Naive thymus-derived CD8-positive, alpha-beta T cell (primary cell): Measurements from ENCODE around the gene PNKD. TPM values are rescaled to one million over a fixed set of nuclear protein-coding genes. Genes with fewer than 3 reads are reported as not detected.
A peak's percentile ranks its signal among the peaks of the same experiment; 100 is the strongest.
"Not testable (repeated sequence)": the region's sequence is repeated elsewhere in the genome, so short reads cannot be mapped to it uniquely, and the experiment has no call there.

ENCODE experiments used
- ATAC-seq, 2 donors: fragments of 150-1000 bp; cut with Tn5 transposase in 1 of 2; sonication (Bioruptor Pico), chemical (Tn5 transposase) in 1 of 2; 1 replicate in 1 of 2; 2 replicates in 1 of 2; pipeline ENCODE4 v1.10.0; 2021; ENCODE audit warnings: mild to moderate bottlenecking in 2 of 2, moderate library complexity in 2 of 2
- POLR2A ChIA-PET: fragments of 350-600 bp; sonication (Branson Sonifier 250); formaldehyde crosslinking; loops from one replicate; lab custom pipeline; 2021; ENCODE audit warnings: antibody characterized with exemption; lab: Charles Lee
- DNase-seq, 10 donors: peaks; one replicate each; pipeline versions ENCODE4 v3.0.0 to v3.0.0-alpha.2; 2020 to 2022
- H3K27ac Mint-ChIP-seq, 10 donors: one replicate each; pipeline ENCODE4 v1.8.0; 2020 to 2022; ENCODE audit warnings: mild to moderate bottlenecking in 10 of 10, mixed read lengths in 10 of 10, moderate library complexity in 4 of 10, inconsistent platforms in 1 of 10
- H3K27me3 Mint-ChIP-seq, 5 donors: one replicate each; pipeline ENCODE4 v1.8.0; 2021 to 2022; ENCODE audit warnings: mixed read lengths in 5 of 5
- H3K36me3 Mint-ChIP-seq, 3 donors: one replicate each; pipeline ENCODE4 v1.8.0; 2020 to 2022; ENCODE audit warnings: mixed read lengths in 3 of 3, mild to moderate bottlenecking in 2 of 3, inconsistent platforms in 1 of 3
- H3K4me1 Mint-ChIP-seq, 4 donors: one replicate each; pipeline ENCODE4 v1.8.0; 2021 to 2022; ENCODE audit warnings: mixed read lengths in 4 of 4
- H3K4me3 Mint-ChIP-seq, 10 donors: one replicate each; pipeline ENCODE4 v1.8.0; 2020 to 2022; ENCODE audit warnings: mild to moderate bottlenecking in 10 of 10, mixed read lengths in 10 of 10, moderate library complexity in 6 of 10, inconsistent platforms in 1 of 10
- H3K9me3 Mint-ChIP-seq, 9 donors: one replicate each; pipeline ENCODE4 v1.8.0; 2020 to 2022; ENCODE audit warnings: mixed read lengths in 9 of 9, mild to moderate bottlenecking in 3 of 9, inconsistent platforms in 1 of 9, moderate library complexity in 1 of 9
- polyA plus RNA-seq, 3 donors: library from polyadenylated mRNA; unstranded; fragments of 300-500 nt; fragmentation: Illumina TruSeq; gene quantifications; one replicate each; pipeline ENCODE4 v1.2.3, GENCODE V29; 2021
- total RNA-seq, 8 experiments: library from RNA in 2 of 8; stranded (reverse) in 2 of 8; gene quantifications; one replicate each; pipeline ENCODE4 v1.2.3 and lab custom pipeline; 2021 to 2026

PNKD gene
- total and polyA plus RNA-seq, 5 experiments from 2014 or later, result 33.6 to 119 (median 108) TPM

- DNase-seq (no peak), ATAC-seq (no peak)
- H3K27ac Mint-ChIP-seq, result peak overlapping the region in 1 of 10 donors; percentile 68
- POLR2A ChIA-PET, result interaction anchor here (0.6 to 4.8 kb wide), 5 partner anchors 11 to 356 kb away, joined by 3 to 27 read pairs (median 12); partner anchors contain the start of genes AAMP, CATIP and PNKD
- H3K36me3 Mint-ChIP-seq, result no peaks in the 10 kb centered on the region
- no peak overlapping the region for H3K4me3 Mint-ChIP-seq
- no peaks in the 10 kb centered on the region for H3K27me3 Mint-ChIP-seq
- peaks cover 9 to 28% (median 25%) of the 10 kb centered on the region in 4 donors for H3K4me1 Mint-ChIP-seq
- no peaks in the 10 kb centered on the region for H3K9me3 Mint-ChIP-seq
Observed at GRCh38 chr2:218296847-218297246, 26.5 kb downstream of the PNKD start.

GRCh38 chr2:218298314-218298875 is 28.1 kb downstream of the PNKD start:
- Mint-ChIP-seq H3K4me1 (peaks cover 9 to 19% (median 16%) of the 10 kb centered on the region in 4 donors), H3K36me3 (no peaks in the 10 kb centered on the region), H3K27me3 (no peaks in the 10 kb centered on the region), H3K4me3 (no peak overlapping the region), H3K9me3 (no peaks in the 10 kb centered on the region), H3K27ac (peak overlapping the region in 3 of 10 donors; percentile 6 to 34 (median 33))
- POLR2A ChIA-PET, result interaction anchor here (0.8 to 4.8 kb wide), 8 partner anchors 12 to 91 kb away, joined by 3 to 27 read pairs (median 3); partner anchors contain the start of genes AAMP, CATIP and PNKD
- ATAC-seq (no peak), DNase-seq (no peak)

GRCh38 chr2:218300141-218300540 is 29.8 kb downstream of the PNKD start:
- POLR2A ChIA-PET, result interaction anchor here (1.6 to 4.8 kb wide), 3 partner anchors 28 to 56 kb away, joined by 4 to 27 read pairs (median 21); partner anchors contain the start of gene CATIP
- no peaks in the 10 kb centered on the region for H3K27me3 Mint-ChIP-seq
- no peaks in the 10 kb centered on the region for H3K9me3 Mint-ChIP-seq
- H3K4me1 Mint-ChIP-seq, result peaks cover 6 to 8% (median 7%) of the 10 kb centered on the region in 4 donors
- ATAC-seq (no peak), DNase-seq (no peak)
- H3K27ac Mint-ChIP-seq, result peak overlapping the region in 2 of 10 donors; percentile 42 to 44
- H3K36me3 Mint-ChIP-seq, result no peaks in the 10 kb centered on the region
- no peak overlapping the region for H3K4me3 Mint-ChIP-seq

GRCh38 chr2:218301176-218301819 is 31.0 kb downstream of the PNKD start:
- Mint-ChIP-seq H3K27me3 (no peaks in the 10 kb centered on the region), H3K4me1 (peaks cover 6 to 11% (median 7%) of the 10 kb centered on the region in 4 donors), H3K36me3 (no peaks in the 10 kb centered on the region), H3K9me3 (no peaks in the 10 kb centered on the region), H3K27ac (peak overlapping the region in 9 of 10 donors; percentile 2 to 92 (median 66)), H3K4me3 (no peak overlapping the region)
- peak; percentile 92 to 99 for ATAC-seq
- DNase-seq, result peak; percentile 65 to 93 (median 86)
- POLR2A ChIA-PET, result interaction anchor here (0.6 to 3.2 kb wide), 10 partner anchors 15 to 107 kb away, joined by 3 to 21 read pairs (median 4); partner anchors contain the start of gene CATIP

- POLR2A ChIA-PET, result no interaction called here
- peaks cover 12 to 26% (median 16%) of the 10 kb centered on the region in 4 donors for H3K4me1 Mint-ChIP-seq
- H3K9me3 Mint-ChIP-seq, result no peaks in the 10 kb centered on the region
- H3K4me3 Mint-ChIP-seq, result no peak overlapping the region
- H3K27ac Mint-ChIP-seq, result peak overlapping the region in 2 of 10 donors; percentile 13 to 25
- no peak for ATAC-seq
- H3K36me3 Mint-ChIP-seq, result no peaks in the 10 kb centered on the region
- DNase-seq, result no peak
- H3K27me3 Mint-ChIP-seq, result no peaks in the 10 kb centered on the region
Observed at GRCh38 chr2:218305383-218305782, 35.1 kb downstream of the PNKD start.

GRCh38 chr2:218306184-218306920 is 36.0 kb downstream of the PNKD start:
- Mint-ChIP-seq H3K27me3 (no peaks in the 10 kb centered on the region), H3K9me3 (no peaks in the 10 kb centered on the region), H3K4me1 (peaks cover 9 to 21% (median 14%) of the 10 kb centered on the region in 4 donors), H3K27ac (peak overlapping the region in 1 of 10 donors; percentile 25), H3K36me3 (no peaks in the 10 kb centered on the region), H3K4me3 (no peak overlapping the region)
- POLR2A ChIA-PET, result interaction anchor here (2.1 kb wide), 1 partner anchor 10 kb away, joined by 14 read pairs; no protein-coding TSS in a partner anchor
- ATAC-seq, result no peak
- DNase-seq, result no peak

GRCh38 chr2:218307415-218308090 is 37.2 kb downstream of the PNKD start:
- Mint-ChIP-seq H3K36me3 (no peaks in the 10 kb centered on the region), H3K27ac (peak overlapping the region in 6 of 10 donors; percentile 19 to 60 (median 46))
- no peak for ATAC-seq

GRCh38 chr2:218310853-218311540 is 40.7 kb downstream of the PNKD start:
- ATAC-seq (no peak), DNase-seq (no peak)
- peak overlapping the region in 5 of 10 donors; percentile 6 to 64 (median 35) for H3K27ac Mint-ChIP-seq
- no peaks in the 10 kb centered on the region for H3K9me3 Mint-ChIP-seq
- POLR2A ChIA-PET, result no interaction called here
- no peaks in the 10 kb centered on the region for H3K27me3 Mint-ChIP-seq
- no peak overlapping the region for H3K4me3 Mint-ChIP-seq
- H3K36me3 Mint-ChIP-seq, result no peaks in the 10 kb centered on the region
- H3K4me1 Mint-ChIP-seq, result peaks cover 14 to 31% (median 18%) of the 10 kb centered on the region in 4 donors

More at GRCh38 chr2:218307415-218308090, 37.2 kb downstream of the PNKD start:
- POLR2A ChIA-PET, result interaction anchor here (0.7 to 2.1 kb wide), 6 partner anchors 9 to 92 kb away, joined by 3 to 14 read pairs (median 4); partner anchors contain the start of gene CTDSP1
- Mint-ChIP-seq H3K9me3 (no peaks in the 10 kb centered on the region), H3K27me3 (no peaks in the 10 kb centered on the region), H3K4me1 (peaks cover 7 to 18% (median 12%) of the 10 kb centered on the region in 4 donors), H3K4me3 (peak overlapping the region in 2 of 10 donors; percentile 5 to 28)
- peak in 1 of 10 donors; percentile 55 for DNase-seq

GRCh38 chr2:218311541-218312266 is 41.4 kb downstream of the PNKD start:
- ATAC-seq, result not testable (repeated sequence)

GRCh38 chr2:218312267-218312756 is 42.0 kb downstream of the PNKD start:
- POLR2A ChIA-PET, result interaction anchor here (0.7 to 1.2 kb wide), 4 partner anchors 10 to 278 kb away, joined by 3 to 5 read pairs (median 3); no protein-coding TSS in a partner anchor
- ATAC-seq, result no peak
- H3K4me3 Mint-ChIP-seq, result no peak overlapping the region
- no peak for DNase-seq
- peaks cover 25 to 44% (median 28%) of the 10 kb centered on the region in 4 donors for H3K4me1 Mint-ChIP-seq
- no peaks in the 10 kb centered on the region for H3K9me3 Mint-ChIP-seq
- peaks cover 0 to 1% (median 0%) of the 10 kb centered on the region in 5 donors for H3K27me3 Mint-ChIP-seq
- H3K36me3 Mint-ChIP-seq, result no peaks in the 10 kb centered on the region
- H3K27ac Mint-ChIP-seq, result peak overlapping the region in 8 of 10 donors; percentile 34 to 78 (median 58)

More at GRCh38 chr2:218311541-218312266, 41.4 kb downstream of the PNKD start:
- H3K4me1 Mint-ChIP-seq, result peaks cover 21 to 38% (median 22%) of the 10 kb centered on the region in 4 donors
- not testable (repeated sequence) for H3K36me3 Mint-ChIP-seq, DNase-seq, H3K9me3 Mint-ChIP-seq, H3K27me3 Mint-ChIP-seq, H3K4me3 Mint-ChIP-seq
- peak overlapping the region in 9 of 10 donors; percentile 15 to 78 (median 41) for H3K27ac Mint-ChIP-seq
- POLR2A ChIA-PET, result interaction anchor here (0.8 to 1.2 kb wide), 2 partner anchors 11 to 14 kb away, joined by 3 to 5 read pairs; no protein-coding TSS in a partner anchor
